LNCAP (cell line): ENCODE data around the gene MUC22.
A peak's percentile ranks its signal among the peaks of the same experiment; 100 is the strongest.

Experiments
- CTCF ChIP-seq: fragments of 450-650 bp; IDR thresholded peaks from 2 replicates; pipeline ENCODE4 v1.5.1; 2017; ENCODE audit warnings: mild to moderate bottlenecking

Gene MUC22

DNA sequence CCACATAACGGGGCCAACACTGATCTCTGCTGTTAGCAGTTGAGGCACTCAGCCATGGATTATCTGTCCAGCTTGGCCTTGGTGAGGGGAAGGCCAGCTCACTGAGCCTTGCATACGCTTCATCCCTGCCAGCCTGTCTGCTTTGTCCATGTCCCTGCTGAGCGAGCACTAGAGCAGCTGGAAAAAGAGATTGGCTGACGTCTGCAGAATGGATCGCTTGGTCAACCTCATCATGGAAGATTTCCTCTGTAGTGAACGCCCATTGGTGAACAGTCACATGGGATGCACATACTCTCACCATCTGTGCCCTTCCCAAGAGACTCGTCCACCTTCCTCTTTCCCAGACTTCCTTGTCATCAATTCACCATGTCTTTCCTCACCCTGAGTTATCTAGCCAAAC is 26.9 kb downstream of the MUC22 start:
- no peak for TF ChIP-seq CTCF

GRCh38 chr6:31037682-31038081 is 27.4 kb downstream of the MUC22 start:
- no peak for TF ChIP-seq CTCF

DNA sequence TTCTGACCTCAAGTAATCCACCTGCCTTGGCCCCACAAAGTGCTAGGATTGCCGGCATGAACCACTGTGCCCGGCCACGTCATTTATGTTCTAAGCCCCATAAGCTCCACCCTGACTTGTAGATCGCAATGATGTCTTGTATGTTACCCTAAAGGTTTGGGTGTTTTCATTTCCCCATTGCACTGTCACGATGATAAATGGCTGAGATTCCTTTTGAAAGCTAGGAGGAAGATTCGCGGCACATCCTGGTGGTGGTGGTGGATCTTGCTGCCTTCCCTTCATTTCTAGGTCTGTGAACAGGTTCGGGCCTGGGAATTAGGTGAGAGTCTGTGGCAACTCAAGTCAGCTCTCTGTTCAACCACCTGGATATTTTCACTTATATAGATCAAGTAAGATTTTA is 28.3 kb downstream of the MUC22 start:
- no peak for TF ChIP-seq CTCF

DNA sequence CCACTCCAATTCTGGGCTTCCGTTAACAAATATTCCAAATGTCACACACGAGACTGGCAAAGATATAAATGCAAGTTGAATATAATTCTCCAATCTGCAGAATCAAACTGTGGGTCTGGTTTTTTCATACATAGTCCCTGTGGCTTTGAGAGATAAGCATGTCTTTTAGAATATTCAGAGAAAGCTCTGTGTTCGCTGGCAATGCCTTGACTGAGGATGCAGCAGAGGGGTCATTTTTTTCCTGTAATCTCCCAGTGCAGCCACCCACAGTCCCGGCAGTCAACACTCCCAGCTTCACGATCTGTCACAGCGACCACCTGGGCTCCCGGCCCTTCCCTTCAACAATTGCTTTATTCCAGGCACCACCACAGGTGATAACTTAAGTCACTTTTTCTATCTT is 30.5 kb downstream of the MUC22 start:
- no peak for TF ChIP-seq CTCF

DNA sequence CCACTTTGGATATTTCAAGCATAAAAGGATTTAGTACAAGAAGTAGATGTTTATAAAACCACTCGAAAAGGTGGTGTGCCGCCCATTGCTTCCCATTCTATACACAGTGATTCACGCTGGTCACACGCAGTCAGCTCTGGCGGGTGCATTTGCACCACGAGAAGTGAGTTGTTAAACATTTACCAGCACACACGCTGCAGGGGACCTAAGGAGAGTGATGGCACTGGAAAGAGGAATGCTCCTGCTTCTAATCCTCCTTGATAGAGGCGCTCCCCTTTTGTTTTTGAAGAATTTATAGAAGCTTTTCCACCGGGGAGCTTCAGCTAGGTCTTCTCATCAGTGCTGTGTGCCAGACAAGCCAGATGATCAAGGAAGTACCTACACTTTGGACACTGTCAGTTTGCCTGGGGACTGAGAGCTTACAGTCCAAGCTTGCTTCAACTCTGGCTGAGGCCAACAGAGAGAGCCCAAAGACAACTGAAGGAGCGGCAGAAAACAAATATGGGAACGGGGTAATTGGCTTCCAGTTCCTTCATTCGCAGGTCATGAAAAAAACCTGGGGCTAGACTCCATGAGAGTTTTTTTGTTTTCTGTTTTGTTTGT is 31.2 kb downstream of the MUC22 start:
- TF ChIP-seq CTCF = no peak

- peak; percentile 50 for TF ChIP-seq CTCF
Observed at GRCh38 chr6:31042806-31043205, 32.5 kb downstream of the MUC22 start.

DNA sequence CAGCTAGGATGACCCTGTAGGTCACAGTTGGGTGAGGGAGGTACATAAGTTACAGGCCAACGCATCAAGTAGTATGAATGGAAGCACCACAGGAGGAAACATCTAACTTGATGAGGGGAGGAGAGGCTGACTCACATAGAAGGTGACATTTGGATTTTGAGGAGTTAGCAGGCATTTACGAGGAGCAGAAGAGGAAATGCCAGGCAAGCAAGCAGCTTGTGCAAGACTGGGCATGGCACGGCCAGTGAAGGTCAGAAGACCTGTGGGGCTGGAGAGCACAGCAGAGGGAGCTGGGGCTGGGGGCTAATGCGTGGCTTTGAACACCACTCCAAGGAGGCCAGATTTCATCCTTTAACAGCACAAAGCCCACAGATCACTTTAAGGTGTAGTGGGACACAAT is 37.8 kb downstream of the MUC22 start:
- no peak for TF ChIP-seq CTCF

DNA sequence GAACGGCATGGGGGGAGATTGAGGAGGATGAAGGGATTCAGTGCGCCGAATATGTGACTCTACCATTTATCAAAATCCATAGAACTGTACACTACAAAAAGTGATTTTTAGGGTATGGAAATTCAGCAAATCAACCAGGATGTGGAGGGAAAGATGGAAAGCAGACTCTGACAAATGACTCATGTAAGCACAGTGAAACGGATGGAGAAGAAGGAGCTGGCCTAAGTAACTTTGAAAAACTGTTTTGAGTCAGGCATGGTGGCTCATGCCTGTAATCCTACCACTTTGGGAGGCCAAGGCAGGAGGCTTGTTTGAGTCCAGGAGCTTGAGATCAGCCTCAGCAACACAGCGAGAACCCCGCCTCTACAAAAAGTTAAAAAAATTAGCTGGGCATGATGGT is 39.2 kb downstream of the MUC22 start:
- no peak for TF ChIP-seq CTCF
